CD14-positive monocyte (primary cell): Measurements from ENCODE around the gene RGS13. TPM values are rescaled to one million over a fixed set of nuclear protein-coding genes. Genes with fewer than 3 reads are reported as not detected.

Experiments used
- DNase-seq, 3 donors: peaks; one replicate each; pipeline ENCODE4 v3.0.0-alpha.2; 2011 to 2022
- H2AFZ ChIP-seq: 2 replicates; pipeline ENCODE4 v1.6.0; 2012; ENCODE audit warnings: mild to moderate bottlenecking, low read depth, low read length, inconsistent platforms; ENCODE audit not compliant: insufficient read depth, poor library complexity, severe bottlenecking
- H3K27ac ChIP-seq, 2 donors: 1 replicate in 1 of 2; 2 replicates in 1 of 2; pipeline ENCODE4 v1.5.1; 2012 to 2013; ENCODE audit warnings: low read length in 2 of 2, control low read depth in 1 of 2, inconsistent platforms in 1 of 2, low read depth in 1 of 2, mild to moderate bottlenecking in 1 of 2
- H3K27me3 ChIP-seq, 2 donors: one replicate each; pipeline versions ENCODE4 v1.6.0 to v1.6.1; 2011 to 2013; ENCODE audit warnings: low read length in 2 of 2; ENCODE audit not compliant: control insufficient read depth in 2 of 2, insufficient read depth in 2 of 2
- H3K36me3 ChIP-seq, 2 donors: replicated peaks in 1 of 2; 1 replicate in 1 of 2; 2 replicates in 1 of 2; pipeline versions ENCODE4 v1.5.1 to v1.6.1; 2012 to 2013; ENCODE audit warnings: low read length in 2 of 2, control low read depth in 1 of 2, inconsistent platforms in 1 of 2, mild to moderate bottlenecking in 1 of 2; ENCODE audit not compliant: insufficient read depth in 2 of 2, control insufficient read depth in 1 of 2
- H3K4me1 ChIP-seq, 2 donors: 1 replicate in 1 of 2; 2 replicates in 1 of 2; pipeline versions ENCODE4 v1.5.1 to v1.6.1; 2012 to 2013; ENCODE audit warnings: low read length in 2 of 2, control low read depth in 1 of 2, inconsistent platforms in 1 of 2, mild to moderate bottlenecking in 1 of 2, moderate library complexity in 1 of 2; ENCODE audit not compliant: insufficient read depth in 2 of 2, control insufficient read depth in 1 of 2
- H3K4me2 ChIP-seq: replicated peaks from 2 replicates; pipeline ENCODE3; 2012; ENCODE audit warnings: low read length, moderate library complexity, mild to moderate bottlenecking; ENCODE audit not compliant: poor library complexity, severe bottlenecking; ENCODE audit errors: extremely low read depth
- H3K4me3 ChIP-seq, 3 experiments: fragments of 200-600 bp in 1 of 3; sonication (generic) in 1 of 3; replicated peaks in 1 of 3; 1 replicate in 2 of 3; 2 replicates in 1 of 3; pipeline ENCODE4 v1.5.1; 2011 to 2013; ENCODE audit warnings: low read length in 3 of 3, mild to moderate bottlenecking in 3 of 3, control low read depth in 2 of 3, low read depth in 2 of 3, inconsistent platforms in 1 of 3, moderate library complexity in 1 of 3
- H3K79me2 ChIP-seq: 2 replicates; pipeline ENCODE4 v1.6.0; 2012; ENCODE audit warnings: mild to moderate bottlenecking, control low read depth, inconsistent platforms, low read length, moderate library complexity; ENCODE audit not compliant: insufficient read depth
- H3K9ac ChIP-seq: 2 replicates; pipeline ENCODE4 v1.6.0; 2017; ENCODE audit warnings: low read length, mild to moderate bottlenecking; ENCODE audit not compliant: insufficient read depth, poor library complexity, severe bottlenecking
- H3K9me3 ChIP-seq, 2 donors: replicated peaks in 1 of 2; 1 replicate in 1 of 2; 2 replicates in 1 of 2; pipeline versions ENCODE4 v1.5.1 to v1.6.1; 2012 to 2013; ENCODE audit warnings: low read length in 2 of 2, control low read depth in 1 of 2; ENCODE audit not compliant: control insufficient read depth in 1 of 2, insufficient read depth in 1 of 2
- H4K20me1 ChIP-seq: 2 replicates; pipeline ENCODE4 v1.6.0; 2012; ENCODE audit warnings: mild to moderate bottlenecking, low read length, control low read depth, moderate library complexity; ENCODE audit not compliant: insufficient read depth
- H3K27ac Mint-ChIP-seq, 7 donors: one replicate each; pipeline ENCODE4 v1.8.0; 2020; ENCODE audit warnings: mild to moderate bottlenecking in 7 of 7, mixed read lengths in 7 of 7, moderate library complexity in 6 of 7, inconsistent platforms in 2 of 7
- H3K27me3 Mint-ChIP-seq, 3 donors: one replicate each; pipeline ENCODE4 v1.8.0; 2021 to 2022; ENCODE audit warnings: low read depth in 3 of 3, mild to moderate bottlenecking in 3 of 3, mixed read lengths in 3 of 3, moderate library complexity in 3 of 3, inconsistent platforms in 1 of 3
- H3K36me3 Mint-ChIP-seq, 2 donors: one replicate each; pipeline ENCODE4 v1.8.0; 2020; ENCODE audit warnings: mixed read lengths in 2 of 2, inconsistent platforms in 1 of 2, mild to moderate bottlenecking in 1 of 2
- H3K4me1 Mint-ChIP-seq: one replicate; pipeline ENCODE4 v1.8.0; 2020; ENCODE audit warnings: mild to moderate bottlenecking, mixed read lengths
- H3K4me3 Mint-ChIP-seq, 2 donors: one replicate each; pipeline ENCODE4 v1.8.0; 2020; ENCODE audit warnings: mild to moderate bottlenecking in 2 of 2, mixed read lengths in 2 of 2, moderate library complexity in 1 of 2
- H3K9me3 Mint-ChIP-seq, 7 donors: one replicate each; pipeline ENCODE4 v1.8.0; 2020 to 2022; ENCODE audit warnings: mixed read lengths in 7 of 7, mild to moderate bottlenecking in 6 of 7, moderate library complexity in 6 of 7, inconsistent platforms in 2 of 7
- CTCF ChIP-seq: fragments of 200-600 bp; IDR thresholded peaks from one replicate; pipeline ENCODE4 v1.8.0; 2022; ENCODE audit warnings: antibody characterized with exemption, mild to moderate bottlenecking
- WGBS: methylation state at CpG from one replicate; pipeline ENCODE4 v1.1.5; 2013; ENCODE audit warnings: missing lambda C conversion rate; ENCODE audit not compliant: insufficient coverage; 5-methylcytosine and 5-hydroxymethylcytosine counted together
- intact Hi-C, 2 donors: fragments of 100-400 bp; cut with micrococcal nuclease; formaldehyde crosslinking; loops; one replicate each; pipeline versions ENCODE4 v1.15.0 to v1.15.1; 2023
- polyA plus RNA-seq, 3 donors: library from polyadenylated mRNA; depleted of rRNA in 1 of 3; unstranded in 2 of 3; stranded (reverse) in 1 of 3; fragments of 300-500 nt in 2 of 3; fragments of >200 nt in 1 of 3; fragmentation: Illumina TruSeq in 2 of 3; gene quantifications; 1 replicate in 2 of 3; 2 replicates in 1 of 3; pipeline ENCODE4 v1.2.3, GENCODE V29; 2012 to 2021

RGS13 gene
- polyA plus RNA-seq, 3 donors = not detected

- no peaks in the 10 kb centered on the region for H3K4me1 Mint-ChIP-seq
- TF ChIP-seq CTCF = no peak
- no peaks in the 10 kb centered on the region for H3K36me3 Mint-ChIP-seq
- no peak overlapping the region for H3K4me3 Mint-ChIP-seq
- H3K36me3 ChIP-seq = no peaks in the 10 kb centered on the region
- H3K27ac ChIP-seq = no peak overlapping the region
- H4K20me1 ChIP-seq = no peaks in the 10 kb centered on the region
- H3K27me3 ChIP-seq = no peaks in the 10 kb centered on the region
- DNase-seq = no peak
- H3K9me3 Mint-ChIP-seq = peaks cover 0 to 2% (median 0%) of the 10 kb centered on the region in 7 donors
- H3K4me1 ChIP-seq = no peaks in the 10 kb centered on the region
- no peak overlapping the region for H3K4me2 ChIP-seq
- H2AFZ ChIP-seq = no peak overlapping the region
- no peak overlapping the region for H3K9ac ChIP-seq
- no peaks in the 10 kb centered on the region for H3K9me3 ChIP-seq
- intact Hi-C loops = no loop called here
- no peaks in the 10 kb centered on the region for H3K27me3 Mint-ChIP-seq
- no peaks in the 10 kb centered on the region for H3K79me2 ChIP-seq
- no peak overlapping the region for H3K27ac Mint-ChIP-seq
- no peak overlapping the region for H3K4me3 ChIP-seq
Observed at GRCh38 chr1:192631749-192632148, 4.2 kb upstream of the RGS13 start.

GRCh38 chr1:192632188-192632587 is 3.8 kb upstream of the RGS13 start:
- Histone ChIP-seq H4K20me1 (no peaks in the 10 kb centered on the region), H3K9me3 (no peaks in the 10 kb centered on the region), H3K4me3 (no peak overlapping the region), H3K4me1 (no peaks in the 10 kb centered on the region), H3K9ac (no peak overlapping the region), H3K4me2 (no peak overlapping the region), H3K79me2 (no peaks in the 10 kb centered on the region), H3K27me3 (no peaks in the 10 kb centered on the region), H3K36me3 (no peaks in the 10 kb centered on the region), H3K27ac (no peak overlapping the region), H2AFZ (no peak overlapping the region)
- DNase-seq = no peak
- intact Hi-C loops = no loop called here
- WGBS = no CpG with 5 or more reads among the region's 3 CpGs
- Mint-ChIP-seq H3K27ac (no peak overlapping the region), H3K36me3 (no peaks in the 10 kb centered on the region), H3K9me3 (peaks cover 0 to 2% (median 0%) of the 10 kb centered on the region in 7 donors), H3K4me3 (no peak overlapping the region), H3K27me3 (no peaks in the 10 kb centered on the region), H3K4me1 (no peaks in the 10 kb centered on the region)
- no peak for TF ChIP-seq CTCF
